ENCODE measurements around the gene CPB2. TPM values are rescaled to one million over a fixed set of nuclear protein-coding genes. Genes with fewer than 3 reads are reported as not detected.

CPB2 gene
- total RNA-seq, 2 donors from 2014 or later = 0.85 TPM; not detected in 1

DNA sequence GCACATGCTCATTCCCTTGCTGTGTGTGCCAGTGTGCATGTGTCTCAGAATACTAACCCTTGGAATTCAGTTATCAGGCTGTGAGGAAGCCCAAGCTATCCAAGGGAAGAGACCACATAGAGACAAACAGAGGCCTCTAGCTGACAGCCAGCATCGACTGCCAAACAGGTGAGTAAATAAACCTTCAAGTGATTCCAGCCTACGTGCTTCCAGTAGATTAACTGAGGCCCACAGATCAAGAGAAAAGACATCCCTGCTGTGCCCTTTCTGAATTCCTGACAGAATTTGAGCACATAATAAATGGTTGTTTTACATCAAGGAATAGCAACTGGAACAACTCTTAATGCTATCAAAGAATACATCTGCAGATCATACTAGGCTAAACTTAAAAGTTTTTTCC is 69.8 kb downstream of the CPB2 start:
- no peak for DNase-seq (ENCODE audit: low spot score)
- Histone ChIP-seq H3K27me3 (replicated peaks; ENCODE audit: insufficient read depth) (no peaks in the 10 kb centered on the region), H3K27ac (no peak overlapping the region), H3K4me3 (no peak overlapping the region), H3K9me3 (no peaks in the 10 kb centered on the region), H3K36me3 (no peaks in the 10 kb centered on the region), H3K4me1 (replicated peaks) (no peaks in the 10 kb centered on the region)
- TF ChIP-seq POLR2AphosphoS5 (IDR thresholded peaks at IDR 0.05) = no peak
- WGBS = 73% methylated on average over 2 of the region's 2 CpGs
- intact Hi-C loops (cut with DNase I) = no loop called here

DNA sequence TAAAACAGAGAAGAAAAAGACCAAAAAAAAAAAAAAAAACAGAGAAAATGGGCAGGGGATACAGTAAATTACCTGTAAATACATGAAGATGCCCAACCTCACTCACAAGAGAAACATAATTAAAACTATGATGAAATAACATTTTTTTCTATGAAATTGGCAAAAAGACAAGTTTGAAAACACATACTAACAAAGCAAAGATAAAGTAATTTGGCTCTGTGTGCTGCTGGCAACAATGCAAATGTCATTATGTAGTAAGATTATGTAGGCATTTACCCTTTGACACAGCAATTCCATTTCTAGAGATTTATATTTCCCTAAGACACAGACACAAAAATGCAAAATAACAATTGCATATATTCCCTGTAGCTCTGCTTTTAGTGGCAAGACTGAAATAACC is 72.5 kb downstream of the CPB2 start:
- TF ChIP-seq POLR2A (IDR thresholded peaks at IDR 0.05) (no peak), POLR2AphosphoS5 (IDR thresholded peaks at IDR 0.05) (no peak)
- TF ChIP-seq, protein P1, sequence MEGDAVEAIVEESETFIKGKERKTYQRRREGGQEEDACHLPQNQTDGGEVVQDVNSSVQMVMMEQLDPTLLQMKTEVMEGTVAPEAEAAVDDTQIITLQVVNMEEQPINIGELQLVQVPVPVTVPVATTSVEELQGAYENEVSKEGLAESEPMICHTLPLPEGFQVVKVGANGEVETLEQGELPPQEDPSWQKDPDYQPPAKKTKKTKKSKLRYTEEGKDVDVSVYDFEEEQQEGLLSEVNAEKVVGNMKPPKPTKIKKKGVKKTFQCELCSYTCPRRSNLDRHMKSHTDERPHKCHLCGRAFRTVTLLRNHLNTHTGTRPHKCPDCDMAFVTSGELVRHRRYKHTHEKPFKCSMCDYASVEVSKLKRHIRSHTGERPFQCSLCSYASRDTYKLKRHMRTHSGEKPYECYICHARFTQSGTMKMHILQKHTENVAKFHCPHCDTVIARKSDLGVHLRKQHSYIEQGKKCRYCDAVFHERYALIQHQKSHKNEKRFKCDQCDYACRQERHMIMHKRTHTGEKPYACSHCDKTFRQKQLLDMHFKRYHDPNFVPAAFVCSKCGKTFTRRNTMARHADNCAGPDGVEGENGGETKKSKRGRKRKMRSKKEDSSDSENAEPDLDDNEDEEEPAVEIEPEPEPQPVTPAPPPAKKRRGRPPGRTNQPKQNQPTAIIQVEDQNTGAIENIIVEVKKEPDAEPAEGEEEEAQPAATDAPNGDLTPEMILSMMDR (IDR thresholded peaks at IDR 0.05) = no peak
- H3K9me3 ChIP-seq = no peaks in the 10 kb centered on the region
- no peaks in the 10 kb centered on the region for H3K36me3 ChIP-seq
- intact Hi-C loops (cut with DNase I) = no loop called here
- H3K27me3 ChIP-seq (replicated peaks; ENCODE audit: insufficient read depth) = no peaks in the 10 kb centered on the region
- H3K4me1 ChIP-seq (replicated peaks) = no peaks in the 10 kb centered on the region
- no peak overlapping the region for H3K27ac ChIP-seq
- no peak overlapping the region for H3K4me3 ChIP-seq
- DNase-seq (ENCODE audit: low spot score) = no peak

DNA sequence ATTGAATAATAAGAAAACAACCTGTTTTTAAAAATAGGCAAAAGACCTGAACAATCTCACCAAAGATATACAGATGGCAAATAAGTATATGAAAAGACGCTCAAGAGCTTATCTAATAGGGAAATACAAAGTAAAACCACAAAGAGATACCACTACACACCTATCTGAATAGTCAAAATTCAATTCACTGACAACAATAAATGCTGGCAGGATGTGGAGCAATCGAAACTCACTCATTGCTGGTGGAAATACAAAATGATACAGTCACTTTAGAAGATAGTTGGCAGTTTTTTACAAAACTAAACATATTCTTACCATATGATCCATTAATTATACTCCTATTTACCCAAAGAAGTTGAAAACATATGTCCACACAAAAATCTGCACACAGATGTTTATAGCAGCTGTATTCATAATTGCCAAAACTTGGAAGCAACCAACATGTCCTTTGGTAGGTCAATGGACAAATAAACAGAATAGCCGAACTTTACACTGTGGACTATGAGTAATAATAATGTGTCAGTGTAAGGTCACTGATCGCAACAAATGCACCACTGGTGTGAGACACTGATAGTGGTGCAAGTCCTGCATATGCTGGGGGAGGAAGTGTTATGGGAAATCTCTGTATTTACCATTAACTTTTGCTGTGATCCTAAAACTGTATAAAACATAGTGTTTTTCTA is 73.1 kb downstream of the CPB2 start:
- H3K36me3 ChIP-seq = no peaks in the 10 kb centered on the region

DNA sequence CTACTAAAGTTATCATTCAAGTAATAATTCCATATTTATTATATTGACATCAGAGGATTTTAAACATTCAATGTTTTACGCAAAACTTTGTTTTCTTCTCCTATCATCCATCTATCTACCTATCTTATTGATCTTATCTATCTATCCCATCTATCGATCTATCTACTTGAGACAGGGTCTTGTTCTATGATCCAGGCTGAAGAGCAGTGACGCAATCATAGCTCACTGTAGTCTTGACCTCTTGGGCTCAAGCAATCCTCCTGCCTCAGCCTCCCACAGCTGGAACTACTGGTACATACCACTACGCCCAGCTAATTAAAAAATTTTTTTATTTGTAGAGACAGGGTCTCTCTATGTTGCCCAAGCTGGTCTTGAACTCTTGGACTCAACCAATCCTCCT is 79.7 kb downstream of the CPB2 start:
- intact Hi-C loops (cut with DNase I) = no loop called here
- no peaks in the 10 kb centered on the region for H3K27me3 ChIP-seq (replicated peaks; ENCODE audit: insufficient read depth)
- DNase-seq (ENCODE audit: low spot score) = no peak
- no peaks in the 10 kb centered on the region for H3K36me3 ChIP-seq
- no peaks in the 10 kb centered on the region for H3K4me1 ChIP-seq (replicated peaks)
- no peak overlapping the region for H3K4me3 ChIP-seq
- H3K9me3 ChIP-seq = no peaks in the 10 kb centered on the region
- H3K27ac ChIP-seq = no peak overlapping the region
- TF ChIP-seq POLR2AphosphoS5 (IDR thresholded peaks at IDR 0.05) = no peak
- no peak for TF ChIP-seq POLR2A (IDR thresholded peaks at IDR 0.05)
- TF ChIP-seq, protein P1 (IDR thresholded peaks at IDR 0.05) = no peak
- WGBS = 98% methylated on average over 4 of the region's 4 CpGs

More for the DNA sequence above, 73.1 kb downstream of the CPB2 start:
- no peaks in the 10 kb centered on the region for H3K4me1 ChIP-seq (replicated peaks)
- no peak for DNase-seq (ENCODE audit: low spot score)
- no peaks in the 10 kb centered on the region for H3K9me3 ChIP-seq
- H3K27ac ChIP-seq = no peak overlapping the region
- TF ChIP-seq, protein P1 (IDR thresholded peaks at IDR 0.05) = no peak
- TF ChIP-seq POLR2A (IDR thresholded peaks at IDR 0.05) (no peak), POLR2AphosphoS5 (IDR thresholded peaks at IDR 0.05) (no peak)
- H3K4me3 ChIP-seq = no peak overlapping the region
- intact Hi-C loops (cut with DNase I) = no loop called here
- 97% methylated on average over 4 of the region's 4 CpGs for WGBS
- no peaks in the 10 kb centered on the region for H3K27me3 ChIP-seq (replicated peaks; ENCODE audit: insufficient read depth)

DNA sequence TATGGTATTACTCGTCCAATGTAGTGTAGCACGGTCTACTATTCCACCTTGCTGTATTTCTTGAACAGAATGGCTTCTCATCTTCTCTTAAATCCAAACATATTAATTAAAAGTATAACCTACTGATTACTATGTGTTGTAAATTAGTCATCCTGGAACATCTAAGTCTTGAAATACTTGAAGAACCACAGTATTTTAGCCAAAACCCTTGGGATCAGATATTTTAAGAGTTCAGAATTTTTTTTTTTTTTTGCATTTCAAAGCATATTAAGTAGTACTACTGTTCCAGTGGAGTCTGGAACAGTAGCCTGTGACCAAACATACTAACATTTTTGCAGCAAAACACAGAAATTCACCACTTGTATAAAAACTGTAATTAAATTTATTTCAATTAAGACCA is 82.4 kb downstream of the CPB2 start:
- no peaks in the 10 kb centered on the region for H3K9me3 ChIP-seq
- intact Hi-C loops (cut with DNase I) = no loop called here
- no peaks in the 10 kb centered on the region for H3K36me3 ChIP-seq
- H3K27ac ChIP-seq = no peak overlapping the region
- H3K27me3 ChIP-seq (replicated peaks; ENCODE audit: insufficient read depth) = no peaks in the 10 kb centered on the region
- 93% methylated on average over 2 of the region's 2 CpGs for WGBS
- TF ChIP-seq, protein P1 (IDR thresholded peaks at IDR 0.05) = no peak
- TF ChIP-seq POLR2AphosphoS5 (IDR thresholded peaks at IDR 0.05) = no peak
- no peak for TF ChIP-seq POLR2A (IDR thresholded peaks at IDR 0.05)
- H3K4me3 ChIP-seq = no peak overlapping the region
- no peaks in the 10 kb centered on the region for H3K4me1 ChIP-seq (replicated peaks)
- DNase-seq (ENCODE audit: low spot score) = no peak

Measured in prostate gland (tissue), 2 donors.